ENCODE data around the gene CDC16.
"Not testable (repeated sequence)": the region's sequence is repeated elsewhere in the genome, so short reads cannot be mapped to it uniquely, and the experiment has no call there.

The CDC16 gene

GRCh38 chr13:114248011-114248410, 13.3 kb downstream of the CDC16 start:
- Histone ChIP-seq H3K4me1 (ENCODE audit: insufficient read depth, low read length, severe bottlenecking) (no peaks in the 10 kb centered on the region), H3K79me2 (ENCODE audit: insufficient read depth, low read length) (no peaks in the 10 kb centered on the region), H3K9me3 (ENCODE audit: low read length) (no peaks in the 10 kb centered on the region), H2AFZ (ENCODE audit: low read length) (no peak overlapping the region), H3K4me3 (ENCODE audit: low read depth, low read length, poor library complexity, severe bottlenecking) (no peak overlapping the region), H3K9ac (ENCODE audit: low read length) (no peak overlapping the region), H3K36me3 (ENCODE audit: insufficient read depth, low read length) (peaks cover 98% of the 10 kb centered on the region), H3K4me2 (ENCODE audit: low read length) (no peak overlapping the region), H3K27me3 (ENCODE audit: insufficient read depth, low read length) (no peaks in the 10 kb centered on the region), H4K20me1 (ENCODE audit: insufficient read depth, low read length) (no peaks in the 10 kb centered on the region), H3K9me2 (ENCODE audit: low read depth, low read length) (no peaks in the 10 kb centered on the region), H3K27ac (ENCODE audit: low read depth, low read length, poor library complexity, severe bottlenecking) (no peak overlapping the region), H3F3A (ENCODE audit: insufficient read depth, low read length) (no peaks in the 10 kb centered on the region)
- TF ChIP-seq EZH2 (IDR thresholded peaks at IDR 0.05; ENCODE audit: borderline replicate concordance, low read length): no peak
- no peak for TF ChIP-seq CTCF (IDR thresholded peaks at IDR 0.05; ENCODE audit: low read length)

- Histone ChIP-seq H3K27ac (ENCODE audit: low read depth, low read length, poor library complexity, severe bottlenecking) (no peak overlapping the region), H3K4me1 (ENCODE audit: insufficient read depth, low read length, severe bottlenecking) (no peaks in the 10 kb centered on the region), H3F3A (ENCODE audit: insufficient read depth, low read length) (no peaks in the 10 kb centered on the region), H3K4me2 (ENCODE audit: low read length) (no peak overlapping the region), H3K79me2 (ENCODE audit: insufficient read depth, low read length) (no peaks in the 10 kb centered on the region), H3K27me3 (ENCODE audit: insufficient read depth, low read length) (no peaks in the 10 kb centered on the region), H3K36me3 (ENCODE audit: insufficient read depth, low read length) (peaks cover 93% of the 10 kb centered on the region), H3K4me3 (ENCODE audit: low read depth, low read length, poor library complexity, severe bottlenecking) (no peak overlapping the region), H4K20me1 (ENCODE audit: insufficient read depth, low read length) (no peaks in the 10 kb centered on the region), H2AFZ (ENCODE audit: low read length) (no peak overlapping the region), H3K9me3 (ENCODE audit: low read length) (no peaks in the 10 kb centered on the region), H3K9me2 (ENCODE audit: low read depth, low read length) (no peaks in the 10 kb centered on the region), H3K9ac (ENCODE audit: low read length) (no peak overlapping the region)
- TF ChIP-seq CTCF (IDR thresholded peaks at IDR 0.05; ENCODE audit: low read length) (no peak), EZH2 (IDR thresholded peaks at IDR 0.05; ENCODE audit: borderline replicate concordance, low read length) (no peak)
Observed at GRCh38 chr13:114249077-114249476, 14.4 kb downstream of the CDC16 start.

GRCh38 chr13:114251639-114252440, 17.1 kb downstream of the CDC16 start:
- H3K4me1 ChIP-seq (ENCODE audit: insufficient read depth, low read length, severe bottlenecking); H3K9me3 ChIP-seq (ENCODE audit: low read length); H3K9ac ChIP-seq (ENCODE audit: low read length); H4K20me1 ChIP-seq (ENCODE audit: insufficient read depth, low read length); H3K4me3 ChIP-seq (ENCODE audit: low read depth, low read length, poor library complexity, severe bottlenecking); H3K27ac ChIP-seq (ENCODE audit: low read depth, low read length, poor library complexity, severe bottlenecking); H3F3A ChIP-seq (ENCODE audit: insufficient read depth, low read length); H3K4me2 ChIP-seq (ENCODE audit: low read length); H3K79me2 ChIP-seq (ENCODE audit: insufficient read depth, low read length); H3K27me3 ChIP-seq (ENCODE audit: insufficient read depth, low read length); H2AFZ ChIP-seq (ENCODE audit: low read length); H3K9me2 ChIP-seq (ENCODE audit: low read depth, low read length): not testable (repeated sequence)
- peaks cover 93% of the 10 kb centered on the region for H3K36me3 ChIP-seq (ENCODE audit: insufficient read depth, low read length)

- no peaks in the 10 kb centered on the region for H3K4me1 ChIP-seq (ENCODE audit: insufficient read depth, low read length, severe bottlenecking)
- no peak overlapping the region for H3K4me3 ChIP-seq (ENCODE audit: low read depth, low read length, poor library complexity, severe bottlenecking)
- H3K27me3 ChIP-seq (ENCODE audit: insufficient read depth, low read length): no peaks in the 10 kb centered on the region
- H3K9me2 ChIP-seq (ENCODE audit: low read depth, low read length): no peaks in the 10 kb centered on the region
- no peak overlapping the region for H3K9ac ChIP-seq (ENCODE audit: low read length)
- H3K9me3 ChIP-seq (ENCODE audit: low read length): no peaks in the 10 kb centered on the region
- peaks cover 94% of the 10 kb centered on the region for H3K36me3 ChIP-seq (ENCODE audit: insufficient read depth, low read length)
- no peak overlapping the region for H3K27ac ChIP-seq (ENCODE audit: low read depth, low read length, poor library complexity, severe bottlenecking)
- H3K79me2 ChIP-seq (ENCODE audit: insufficient read depth, low read length): no peaks in the 10 kb centered on the region
- no peak overlapping the region for H2AFZ ChIP-seq (ENCODE audit: low read length)
- no peaks in the 10 kb centered on the region for H4K20me1 ChIP-seq (ENCODE audit: insufficient read depth, low read length)
- no peaks in the 10 kb centered on the region for H3F3A ChIP-seq (ENCODE audit: insufficient read depth, low read length)
- TF ChIP-seq CTCF (IDR thresholded peaks at IDR 0.05; ENCODE audit: low read length) (no peak), EZH2 (IDR thresholded peaks at IDR 0.05; ENCODE audit: borderline replicate concordance, low read length) (no peak)
- H3K4me2 ChIP-seq (ENCODE audit: low read length): no peak overlapping the region
Observed at GRCh38 chr13:114256547-114256946, 21.9 kb downstream of the CDC16 start.
